Upper lobe of left lung (tissue), 4 donors: ENCODE results near the gene NAA35.

Experiments used
- CTCF ChIP-seq, 6 experiments: fragments of 450-650 bp in 4 of 6; fragments of 200-600 bp in 2 of 6; sonication (generic) in 2 of 6; IDR thresholded peaks; one replicate each; pipeline ENCODE4 v1.5.1; 2016 to 2019; ENCODE audit warnings: antibody characterized with exemption in 6 of 6
- POLR2A ChIP-seq, 4 donors: fragments of 450-650 bp; IDR thresholded peaks; one replicate each; pipeline ENCODE4 v1.5.1; 2016 to 2017; ENCODE audit warnings: antibody characterized with exemption in 4 of 4, mild to moderate bottlenecking in 2 of 4

GRCh38 chr9:86069206-86069869 is 128.4 kb downstream of the NAA35 start:
- TF ChIP-seq CTCF (IDR thresholded peaks at IDR 0.05) (no peak), POLR2A (IDR thresholded peaks at IDR 0.05) (no peak)
